Lower lobe of right lung (tissue), 2 donors: ENCODE measurements around the gene WIPF3. TPM values are rescaled to one million over a fixed set of nuclear protein-coding genes. Genes with fewer than 3 reads are reported as not detected.
A peak's percentile ranks its signal among the peaks of the same experiment; 100 is the strongest.

Source experiments
- ATAC-seq, 2 donors: fragments of 200-7000 bp; cut with Tn5 transposase; one replicate each; pipeline ENCODE4 v1.9.1; 2020 to 2022; ENCODE audit warnings: mild to moderate bottlenecking in 2 of 2, moderate library complexity in 2 of 2
- DNase-seq: peaks from one replicate; pipeline ENCODE4 v3.0.0-alpha.2; 2020
- H3K27ac ChIP-seq: fragments of 200-600 bp; one replicate; pipeline ENCODE4 v1.8.0; 2022
- H3K27me3 ChIP-seq: fragments of 200-600 bp; one replicate; pipeline ENCODE4 v1.8.0; 2022; ENCODE audit warnings: low read depth
- H3K36me3 ChIP-seq: fragments of 200-600 bp; one replicate; pipeline ENCODE4 v1.8.0; 2022; ENCODE audit warnings: mild to moderate bottlenecking
- H3K4me1 ChIP-seq: fragments of 200-600 bp; one replicate; pipeline ENCODE4 v1.8.0; 2022
- H3K4me3 ChIP-seq: fragments of 200-600 bp; one replicate; pipeline ENCODE4 v1.8.0; 2022; ENCODE audit warnings: mild to moderate bottlenecking
- H3K9me3 ChIP-seq: fragments of 200-600 bp; one replicate; pipeline ENCODE4 v1.8.0; 2022
- intact Hi-C: fragments of 100-400 bp; cut with DNase I; formaldehyde crosslinking; loops from one replicate; pipeline ENCODE4 v1.11.0; 2022
- total RNA-seq: library from RNA; stranded (reverse); fragmentation: NEBNext Ultra II Directional; extraction: Animal tissue kit (Norgen Biotek cat#: 25700); gene quantifications from one replicate; pipeline ENCODE4 v1.2.1, GENCODE V29; 2021
- TF ChIP-seq, protein P1 (sequence below): fragments of 200-600 bp; IDR thresholded peaks from one replicate; pipeline ENCODE4 v1.8.0; 2022; ENCODE audit warnings: antibody characterized with exemption, mild to moderate bottlenecking
- donor health status: DM: no; HTN: yes; CAD: no; lungs with severe emphysema.

Gene WIPF3
- total RNA-seq, 1 donor from 2014 or later, result 0.95 TPM

DNA sequence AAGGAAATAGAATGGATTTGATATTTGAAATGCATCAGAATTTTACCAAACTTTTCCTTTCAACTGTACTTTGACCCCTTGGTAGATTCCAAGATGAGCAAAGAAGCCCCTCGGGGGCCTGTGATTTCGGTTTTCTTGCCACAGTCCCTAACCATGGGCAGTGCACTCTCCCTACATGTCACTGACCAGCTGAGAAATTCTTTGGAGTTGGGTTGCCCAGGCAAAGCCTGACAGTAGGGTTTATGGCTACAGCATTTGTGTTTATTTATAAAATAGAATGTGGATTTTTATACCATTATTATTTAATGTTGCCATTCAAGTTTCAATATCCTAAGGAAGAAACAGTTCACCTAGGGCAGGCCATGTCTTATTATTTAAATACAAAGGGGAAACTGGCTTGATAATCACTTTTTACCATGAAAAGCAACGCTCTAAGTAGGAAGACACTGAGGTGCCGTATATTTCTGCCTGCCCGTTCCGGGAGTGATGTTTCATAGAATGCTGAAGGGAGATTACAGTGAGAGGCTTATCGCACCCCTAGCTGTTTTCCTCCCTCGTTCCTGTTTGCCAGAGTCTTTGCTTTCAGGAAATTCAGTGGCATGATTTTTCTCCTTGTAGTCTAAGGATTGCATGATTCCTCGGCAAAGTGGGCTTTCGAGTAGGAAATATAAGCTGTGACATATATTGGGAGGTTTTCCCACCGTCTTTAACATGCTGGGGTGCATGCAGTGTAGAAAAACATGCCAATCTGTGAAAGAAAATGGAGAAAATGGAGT lies 35.8 kb downstream of the WIPF3 start:
- no peaks in the 10 kb centered on the region for H3K4me1 ChIP-seq
- H3K9me3 ChIP-seq, result no peaks in the 10 kb centered on the region
- no peak for ATAC-seq
- intact Hi-C loops, result no loop called here
- H3K36me3 ChIP-seq, result no peaks in the 10 kb centered on the region
- no peak overlapping the region for H3K4me3 ChIP-seq
- no peak for DNase-seq
- TF ChIP-seq, protein P1, sequence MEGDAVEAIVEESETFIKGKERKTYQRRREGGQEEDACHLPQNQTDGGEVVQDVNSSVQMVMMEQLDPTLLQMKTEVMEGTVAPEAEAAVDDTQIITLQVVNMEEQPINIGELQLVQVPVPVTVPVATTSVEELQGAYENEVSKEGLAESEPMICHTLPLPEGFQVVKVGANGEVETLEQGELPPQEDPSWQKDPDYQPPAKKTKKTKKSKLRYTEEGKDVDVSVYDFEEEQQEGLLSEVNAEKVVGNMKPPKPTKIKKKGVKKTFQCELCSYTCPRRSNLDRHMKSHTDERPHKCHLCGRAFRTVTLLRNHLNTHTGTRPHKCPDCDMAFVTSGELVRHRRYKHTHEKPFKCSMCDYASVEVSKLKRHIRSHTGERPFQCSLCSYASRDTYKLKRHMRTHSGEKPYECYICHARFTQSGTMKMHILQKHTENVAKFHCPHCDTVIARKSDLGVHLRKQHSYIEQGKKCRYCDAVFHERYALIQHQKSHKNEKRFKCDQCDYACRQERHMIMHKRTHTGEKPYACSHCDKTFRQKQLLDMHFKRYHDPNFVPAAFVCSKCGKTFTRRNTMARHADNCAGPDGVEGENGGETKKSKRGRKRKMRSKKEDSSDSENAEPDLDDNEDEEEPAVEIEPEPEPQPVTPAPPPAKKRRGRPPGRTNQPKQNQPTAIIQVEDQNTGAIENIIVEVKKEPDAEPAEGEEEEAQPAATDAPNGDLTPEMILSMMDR, result no peak
- no peak overlapping the region for H3K27ac ChIP-seq
- H3K27me3 ChIP-seq, result no peaks in the 10 kb centered on the region

DNA sequence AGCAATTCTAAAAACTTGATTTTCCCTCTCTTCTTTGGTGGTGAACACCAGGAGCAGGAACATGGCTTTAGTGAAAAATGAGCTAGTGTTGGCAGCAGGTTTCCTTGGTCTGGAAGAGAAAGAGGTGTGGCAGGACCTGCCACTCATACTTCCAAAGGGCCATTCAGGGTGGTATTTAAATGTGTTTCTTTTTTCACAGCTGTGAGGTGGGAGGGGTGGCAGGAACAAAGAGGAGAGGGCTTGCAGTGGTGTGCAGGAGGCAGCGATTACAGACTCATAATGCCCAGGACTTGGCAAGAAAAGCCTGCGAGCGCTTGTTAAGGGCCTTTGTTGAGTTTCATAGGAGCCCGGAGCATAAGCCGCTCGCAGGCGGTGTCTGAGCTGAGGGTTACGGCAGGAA lies 36.8 kb downstream of the WIPF3 start:
- no peak for DNase-seq
- intact Hi-C loops, result no loop called here
- ATAC-seq, result no peak
- Histone ChIP-seq H3K27ac (no peak overlapping the region), H3K27me3 (no peaks in the 10 kb centered on the region), H3K36me3 (no peaks in the 10 kb centered on the region), H3K4me3 (no peak overlapping the region), H3K9me3 (no peaks in the 10 kb centered on the region), H3K4me1 (no peaks in the 10 kb centered on the region)
- TF ChIP-seq, protein P1, result no peak

DNA sequence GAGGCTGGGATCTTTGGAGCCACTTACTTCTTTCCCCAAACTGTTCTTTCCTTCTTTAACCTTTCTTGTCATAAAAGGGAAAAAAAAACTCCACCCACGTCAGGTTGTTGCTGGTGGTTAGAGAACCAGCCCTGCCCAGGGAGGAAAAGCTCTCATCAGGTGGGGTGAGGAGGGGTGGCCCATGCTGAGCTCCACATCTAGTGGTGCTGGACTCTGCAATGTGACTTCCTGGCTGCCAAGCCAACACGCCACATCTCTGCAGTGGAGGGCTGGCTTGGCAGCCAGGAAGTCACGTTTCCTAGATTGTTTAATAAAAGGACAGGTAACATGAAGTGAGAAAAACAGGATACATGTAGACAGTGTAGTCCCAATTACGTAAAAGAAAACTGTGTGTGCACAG lies 37.4 kb downstream of the WIPF3 start:
- H3K4me3 ChIP-seq, result no peak overlapping the region
- ATAC-seq, result peak in 1 of 2 donors; percentile 44
- no peak overlapping the region for H3K27ac ChIP-seq
- TF ChIP-seq, protein P1, result no peak
- intact Hi-C loops, result no loop called here
- H3K9me3 ChIP-seq, result no peaks in the 10 kb centered on the region
- H3K4me1 ChIP-seq, result no peaks in the 10 kb centered on the region
- no peaks in the 10 kb centered on the region for H3K27me3 ChIP-seq
- no peak for DNase-seq
- H3K36me3 ChIP-seq, result no peaks in the 10 kb centered on the region

DNA sequence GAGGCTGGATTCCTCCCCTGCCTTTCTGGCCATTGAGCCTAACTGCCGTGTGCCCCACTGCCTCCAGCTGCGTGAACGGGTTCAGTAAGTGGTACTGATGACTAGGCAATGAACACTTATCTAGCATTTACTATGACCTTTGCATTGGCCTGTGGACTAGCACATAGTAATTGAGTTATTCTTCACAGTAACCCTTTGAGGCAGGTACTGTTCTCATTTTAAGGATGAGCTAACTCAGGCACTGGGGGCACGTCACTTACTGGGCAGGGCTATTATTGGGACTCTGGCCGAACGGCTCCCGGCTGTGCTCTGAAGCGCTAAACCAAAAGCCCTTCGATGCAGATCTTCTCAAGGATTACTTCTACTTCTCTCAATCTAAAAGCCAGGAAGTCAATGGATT lies 38.3 kb downstream of the WIPF3 start:
- no peaks in the 10 kb centered on the region for H3K27me3 ChIP-seq
- intact Hi-C loops, result no loop called here
- TF ChIP-seq, protein P1, result no peak
- ATAC-seq (no peak), DNase-seq (no peak)
- no peak overlapping the region for H3K27ac ChIP-seq
- H3K4me3 ChIP-seq, result no peak overlapping the region
- H3K36me3 ChIP-seq, result no peaks in the 10 kb centered on the region
- no peaks in the 10 kb centered on the region for H3K9me3 ChIP-seq
- no peaks in the 10 kb centered on the region for H3K4me1 ChIP-seq

DNA sequence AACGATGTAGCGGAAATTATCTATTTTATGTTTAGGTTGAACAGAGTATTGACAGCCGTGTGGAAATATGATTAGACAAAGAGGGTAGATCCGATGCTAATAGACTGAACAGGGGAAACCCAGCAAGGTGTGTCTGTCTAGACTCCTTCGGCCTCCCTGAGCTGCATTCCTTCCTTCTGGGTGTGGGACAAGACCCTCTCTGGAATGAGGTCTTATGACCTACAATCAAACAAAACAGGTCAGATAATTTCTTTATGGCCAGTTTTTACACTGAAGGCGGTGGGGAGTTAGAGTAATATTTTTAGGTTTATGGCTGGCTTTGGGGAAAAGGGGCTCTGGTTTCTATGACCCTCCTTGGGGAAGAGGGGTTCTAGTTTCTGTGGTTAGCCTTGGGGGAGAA lies 41.2 kb downstream of the WIPF3 start:
- no peak for DNase-seq
- Histone ChIP-seq H3K4me3 (no peak overlapping the region), H3K27ac (no peak overlapping the region), H3K36me3 (no peaks in the 10 kb centered on the region), H3K9me3 (no peaks in the 10 kb centered on the region), H3K27me3 (no peaks in the 10 kb centered on the region), H3K4me1 (no peaks in the 10 kb centered on the region)
- TF ChIP-seq, protein P1, result no peak
- intact Hi-C loops, result no loop called here
- no peak for ATAC-seq
